Panc1 (cell line): ENCODE measurements around the gene RPL13.

Experiments used
- TF ChIP-seq, protein P1 (sequence below): fragments of 450-650 bp; IDR thresholded peaks from 2 replicates; pipeline ENCODE4 v1.5.1; 2017; ENCODE audit warnings: mild to moderate bottlenecking
- TF ChIP-seq, protein P2 (sequence below), 2 experiments: IDR thresholded peaks; 2 replicates each; pipeline ENCODE4 v1.6.1; 2011 to 2012; ENCODE audit warnings: low read depth in 2 of 2, control low read depth in 1 of 2, low read length in 1 of 2, mild to moderate bottlenecking in 1 of 2, moderate library complexity in 1 of 2; ENCODE audit not compliant: insufficient read depth in 1 of 2

DNA sequence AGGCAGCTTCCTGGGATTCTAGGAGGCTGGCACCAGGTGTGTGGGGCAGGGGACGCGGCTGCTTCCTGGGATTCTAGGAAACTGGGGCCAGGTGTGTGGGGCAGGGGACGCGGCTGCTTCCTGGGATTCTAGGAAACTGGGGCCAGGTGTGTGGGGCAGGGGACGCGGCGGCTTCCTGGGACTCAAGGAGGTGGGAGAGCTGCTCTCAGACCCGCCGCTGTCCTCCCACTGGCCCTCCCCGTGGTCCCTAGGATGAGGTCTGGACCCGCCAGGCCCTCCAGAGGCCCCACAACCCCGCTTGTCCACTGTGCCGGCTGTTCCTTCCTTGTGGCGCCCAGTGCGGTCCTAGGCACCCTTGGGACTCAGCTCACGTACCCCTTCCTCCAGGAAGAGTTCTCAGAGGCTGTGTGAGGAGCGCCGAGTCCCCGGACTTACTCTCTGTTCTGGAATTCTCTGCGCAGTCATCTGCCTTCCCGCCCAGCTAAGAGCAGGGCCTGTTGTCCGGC is 53.5 kb downstream of the RPL13 start:
- TF ChIP-seq, protein P1, sequence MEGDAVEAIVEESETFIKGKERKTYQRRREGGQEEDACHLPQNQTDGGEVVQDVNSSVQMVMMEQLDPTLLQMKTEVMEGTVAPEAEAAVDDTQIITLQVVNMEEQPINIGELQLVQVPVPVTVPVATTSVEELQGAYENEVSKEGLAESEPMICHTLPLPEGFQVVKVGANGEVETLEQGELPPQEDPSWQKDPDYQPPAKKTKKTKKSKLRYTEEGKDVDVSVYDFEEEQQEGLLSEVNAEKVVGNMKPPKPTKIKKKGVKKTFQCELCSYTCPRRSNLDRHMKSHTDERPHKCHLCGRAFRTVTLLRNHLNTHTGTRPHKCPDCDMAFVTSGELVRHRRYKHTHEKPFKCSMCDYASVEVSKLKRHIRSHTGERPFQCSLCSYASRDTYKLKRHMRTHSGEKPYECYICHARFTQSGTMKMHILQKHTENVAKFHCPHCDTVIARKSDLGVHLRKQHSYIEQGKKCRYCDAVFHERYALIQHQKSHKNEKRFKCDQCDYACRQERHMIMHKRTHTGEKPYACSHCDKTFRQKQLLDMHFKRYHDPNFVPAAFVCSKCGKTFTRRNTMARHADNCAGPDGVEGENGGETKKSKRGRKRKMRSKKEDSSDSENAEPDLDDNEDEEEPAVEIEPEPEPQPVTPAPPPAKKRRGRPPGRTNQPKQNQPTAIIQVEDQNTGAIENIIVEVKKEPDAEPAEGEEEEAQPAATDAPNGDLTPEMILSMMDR: no peak
- TF ChIP-seq, protein P2, sequence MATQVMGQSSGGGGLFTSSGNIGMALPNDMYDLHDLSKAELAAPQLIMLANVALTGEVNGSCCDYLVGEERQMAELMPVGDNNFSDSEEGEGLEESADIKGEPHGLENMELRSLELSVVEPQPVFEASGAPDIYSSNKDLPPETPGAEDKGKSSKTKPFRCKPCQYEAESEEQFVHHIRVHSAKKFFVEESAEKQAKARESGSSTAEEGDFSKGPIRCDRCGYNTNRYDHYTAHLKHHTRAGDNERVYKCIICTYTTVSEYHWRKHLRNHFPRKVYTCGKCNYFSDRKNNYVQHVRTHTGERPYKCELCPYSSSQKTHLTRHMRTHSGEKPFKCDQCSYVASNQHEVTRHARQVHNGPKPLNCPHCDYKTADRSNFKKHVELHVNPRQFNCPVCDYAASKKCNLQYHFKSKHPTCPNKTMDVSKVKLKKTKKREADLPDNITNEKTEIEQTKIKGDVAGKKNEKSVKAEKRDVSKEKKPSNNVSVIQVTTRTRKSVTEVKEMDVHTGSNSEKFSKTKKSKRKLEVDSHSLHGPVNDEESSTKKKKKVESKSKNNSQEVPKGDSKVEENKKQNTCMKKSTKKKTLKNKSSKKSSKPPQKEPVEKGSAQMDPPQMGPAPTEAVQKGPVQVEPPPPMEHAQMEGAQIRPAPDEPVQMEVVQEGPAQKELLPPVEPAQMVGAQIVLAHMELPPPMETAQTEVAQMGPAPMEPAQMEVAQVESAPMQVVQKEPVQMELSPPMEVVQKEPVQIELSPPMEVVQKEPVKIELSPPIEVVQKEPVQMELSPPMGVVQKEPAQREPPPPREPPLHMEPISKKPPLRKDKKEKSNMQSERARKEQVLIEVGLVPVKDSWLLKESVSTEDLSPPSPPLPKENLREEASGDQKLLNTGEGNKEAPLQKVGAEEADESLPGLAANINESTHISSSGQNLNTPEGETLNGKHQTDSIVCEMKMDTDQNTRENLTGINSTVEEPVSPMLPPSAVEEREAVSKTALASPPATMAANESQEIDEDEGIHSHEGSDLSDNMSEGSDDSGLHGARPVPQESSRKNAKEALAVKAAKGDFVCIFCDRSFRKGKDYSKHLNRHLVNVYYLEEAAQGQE (IDR thresholded peaks at IDR 0.05; ENCODE audit: insufficient read depth in 1 of 2, low read depth in 2 of 2, low read length in 1 of 2): no peak
